Retinal pigment epithelial cell (primary cell): ENCODE data around the gene PTX4.

ENCODE experiments used
- DNase-seq: peaks from one replicate; pipeline ENCODE4 v3.0.0-alpha.2; 2010; ENCODE audit warnings: low read depth
- H3K4me3 ChIP-seq: 2 replicates; pipeline ENCODE4 v1.5.1; 2011; ENCODE audit warnings: mild to moderate bottlenecking, low read length, control low read depth, moderate library complexity
- TF ChIP-seq, protein P1 (sequence below): conservative IDR thresholded peaks from 2 replicates; pipeline ENCODE4 v1.5.1; 2011; ENCODE audit warnings: low read depth, low read length, control low read depth, inconsistent platforms

Gene PTX4

DNA sequence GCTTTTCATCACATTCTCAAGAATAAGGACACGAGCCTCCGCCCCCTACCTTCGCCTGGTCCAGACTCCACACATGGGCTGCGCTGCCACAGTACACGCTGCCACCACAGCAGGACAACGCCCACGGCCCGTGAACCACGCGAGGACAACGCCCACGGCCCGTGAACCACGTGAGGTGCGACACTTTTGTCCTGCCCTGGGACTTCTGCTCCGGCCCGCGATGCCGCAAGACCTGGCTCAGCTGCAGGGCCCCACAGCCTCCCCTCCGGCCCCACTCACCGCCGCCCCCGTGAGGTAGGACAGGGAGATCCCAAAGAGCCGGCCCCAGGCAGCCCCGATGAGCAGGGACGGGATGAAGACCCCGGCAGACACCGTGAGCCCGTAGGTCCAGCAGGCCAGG is 38.5 kb downstream of the PTX4 start:
- TF ChIP-seq, protein P1, sequence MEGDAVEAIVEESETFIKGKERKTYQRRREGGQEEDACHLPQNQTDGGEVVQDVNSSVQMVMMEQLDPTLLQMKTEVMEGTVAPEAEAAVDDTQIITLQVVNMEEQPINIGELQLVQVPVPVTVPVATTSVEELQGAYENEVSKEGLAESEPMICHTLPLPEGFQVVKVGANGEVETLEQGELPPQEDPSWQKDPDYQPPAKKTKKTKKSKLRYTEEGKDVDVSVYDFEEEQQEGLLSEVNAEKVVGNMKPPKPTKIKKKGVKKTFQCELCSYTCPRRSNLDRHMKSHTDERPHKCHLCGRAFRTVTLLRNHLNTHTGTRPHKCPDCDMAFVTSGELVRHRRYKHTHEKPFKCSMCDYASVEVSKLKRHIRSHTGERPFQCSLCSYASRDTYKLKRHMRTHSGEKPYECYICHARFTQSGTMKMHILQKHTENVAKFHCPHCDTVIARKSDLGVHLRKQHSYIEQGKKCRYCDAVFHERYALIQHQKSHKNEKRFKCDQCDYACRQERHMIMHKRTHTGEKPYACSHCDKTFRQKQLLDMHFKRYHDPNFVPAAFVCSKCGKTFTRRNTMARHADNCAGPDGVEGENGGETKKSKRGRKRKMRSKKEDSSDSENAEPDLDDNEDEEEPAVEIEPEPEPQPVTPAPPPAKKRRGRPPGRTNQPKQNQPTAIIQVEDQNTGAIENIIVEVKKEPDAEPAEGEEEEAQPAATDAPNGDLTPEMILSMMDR = no peak
- no peak overlapping the region for H3K4me3 ChIP-seq
- DNase-seq = no peak

DNA sequence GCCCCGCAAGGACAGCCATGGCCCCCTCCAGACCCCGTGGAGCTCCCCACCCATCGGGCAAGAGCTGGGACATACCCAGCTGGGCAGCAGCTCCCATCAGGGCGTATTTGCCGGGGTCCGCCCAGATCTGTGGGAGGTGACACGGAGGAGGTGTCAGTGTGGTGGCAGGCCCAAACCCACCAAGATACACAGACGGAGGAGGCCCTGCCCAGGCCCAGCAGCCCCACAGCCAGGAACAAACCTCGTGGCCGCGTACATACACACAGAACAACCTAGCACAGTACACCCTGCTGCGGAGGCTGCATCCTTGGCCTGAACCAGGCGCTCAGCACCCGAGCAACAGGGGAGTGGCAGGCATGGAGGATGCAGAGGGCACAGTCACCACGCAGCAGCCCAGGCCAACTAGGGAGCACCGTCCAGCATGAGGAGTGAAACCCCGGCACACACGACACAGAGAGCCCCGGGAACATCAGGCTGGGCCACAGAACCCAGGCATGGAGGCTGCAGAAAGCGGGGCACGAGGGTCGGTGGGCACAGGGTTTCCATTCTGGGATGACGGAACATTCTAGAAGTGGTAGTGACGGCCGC is 39.4 kb downstream of the PTX4 start:
- no peak for DNase-seq
- no peak overlapping the region for H3K4me3 ChIP-seq
- TF ChIP-seq, protein P1 = no peak

GRCh38 chr16:1448536-1449116 is 40.1 kb downstream of the PTX4 start:
- DNase-seq = no peak
- no peak overlapping the region for H3K4me3 ChIP-seq
- TF ChIP-seq, protein P1 = no peak

DNA sequence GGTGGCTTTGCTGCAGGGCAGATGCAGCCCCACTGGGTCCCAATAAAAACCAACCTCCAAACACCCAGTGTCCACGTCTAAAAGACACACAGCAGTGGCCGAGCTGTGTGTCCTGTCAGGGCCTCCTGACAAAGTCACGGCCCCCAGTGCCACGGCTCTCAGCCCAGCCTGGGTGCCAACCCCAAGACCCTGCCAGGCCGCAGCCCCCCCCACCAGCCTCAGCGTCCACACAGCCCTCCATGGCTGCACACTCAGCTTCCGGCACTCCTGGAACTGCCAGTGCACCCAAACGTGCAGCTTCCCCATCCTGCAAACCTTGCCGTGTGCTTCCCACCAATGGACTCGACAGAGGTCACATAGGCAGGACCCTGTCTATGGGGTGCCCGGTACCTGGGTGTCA is 40.8 kb downstream of the PTX4 start:
- no peak overlapping the region for H3K4me3 ChIP-seq
- DNase-seq = no peak
- TF ChIP-seq, protein P1 = no peak

- no peak for DNase-seq
- TF ChIP-seq, protein P1 = no peak
- H3K4me3 ChIP-seq = no peak overlapping the region
Observed at GRCh38 chr16:1446296-1447080, 42.3 kb downstream of the PTX4 start.

- no peak for DNase-seq
- TF ChIP-seq, protein P1 = no peak
- no peak overlapping the region for H3K4me3 ChIP-seq
Observed at GRCh38 chr16:1445518-1446203, 43.1 kb downstream of the PTX4 start.
